ENCODE results near the gene PLEKHA7. TPM values are rescaled to one million over a fixed set of nuclear protein-coding genes. Genes with fewer than 3 reads are reported as not detected.

The PLEKHA7 gene
- total RNA-seq, 1 donor from 2014 or later: 37.5 TPM

DNA sequence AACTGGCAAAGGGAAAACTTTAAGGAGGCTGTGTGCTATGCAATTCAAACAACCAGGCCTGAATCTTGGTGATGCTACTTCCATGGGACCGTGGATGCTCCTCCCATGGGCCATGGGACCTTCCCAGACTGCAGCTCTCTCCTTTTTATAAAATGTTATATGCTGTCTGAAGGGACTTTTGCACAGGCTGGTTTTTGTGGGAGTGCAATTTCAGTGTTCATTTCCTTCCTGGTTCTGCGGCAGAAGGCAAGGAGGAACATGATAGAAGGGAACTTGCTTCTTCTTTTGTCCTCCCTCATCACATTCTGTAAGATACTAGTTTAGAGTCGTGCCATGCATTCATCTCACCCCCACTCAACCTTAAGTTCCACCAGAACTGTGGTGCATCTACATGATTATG, 206.9 kb downstream of the PLEKHA7 start:
- no peak for DNase-seq (ENCODE audit: low read depth)
- TF ChIP-seq, protein P1, sequence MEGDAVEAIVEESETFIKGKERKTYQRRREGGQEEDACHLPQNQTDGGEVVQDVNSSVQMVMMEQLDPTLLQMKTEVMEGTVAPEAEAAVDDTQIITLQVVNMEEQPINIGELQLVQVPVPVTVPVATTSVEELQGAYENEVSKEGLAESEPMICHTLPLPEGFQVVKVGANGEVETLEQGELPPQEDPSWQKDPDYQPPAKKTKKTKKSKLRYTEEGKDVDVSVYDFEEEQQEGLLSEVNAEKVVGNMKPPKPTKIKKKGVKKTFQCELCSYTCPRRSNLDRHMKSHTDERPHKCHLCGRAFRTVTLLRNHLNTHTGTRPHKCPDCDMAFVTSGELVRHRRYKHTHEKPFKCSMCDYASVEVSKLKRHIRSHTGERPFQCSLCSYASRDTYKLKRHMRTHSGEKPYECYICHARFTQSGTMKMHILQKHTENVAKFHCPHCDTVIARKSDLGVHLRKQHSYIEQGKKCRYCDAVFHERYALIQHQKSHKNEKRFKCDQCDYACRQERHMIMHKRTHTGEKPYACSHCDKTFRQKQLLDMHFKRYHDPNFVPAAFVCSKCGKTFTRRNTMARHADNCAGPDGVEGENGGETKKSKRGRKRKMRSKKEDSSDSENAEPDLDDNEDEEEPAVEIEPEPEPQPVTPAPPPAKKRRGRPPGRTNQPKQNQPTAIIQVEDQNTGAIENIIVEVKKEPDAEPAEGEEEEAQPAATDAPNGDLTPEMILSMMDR (conservative IDR thresholded peaks at IDR 0.05; ENCODE audit: low read depth, low read length): no peak
- no peak overlapping the region for H3K4me3 ChIP-seq (ENCODE audit: low read depth, low read length)

GRCh38 chr11:16806791-16807190, 207.4 kb downstream of the PLEKHA7 start:
- DNase-seq (ENCODE audit: low read depth): no peak
- H3K4me3 ChIP-seq (ENCODE audit: low read depth, low read length): no peak overlapping the region
- TF ChIP-seq, protein P1 (conservative IDR thresholded peaks at IDR 0.05; ENCODE audit: low read depth, low read length): no peak

- H3K4me3 ChIP-seq (ENCODE audit: low read depth, low read length): no peak overlapping the region
- no peak for DNase-seq (ENCODE audit: low read depth)
- TF ChIP-seq, protein P1 (conservative IDR thresholded peaks at IDR 0.05; ENCODE audit: low read depth, low read length): no peak
Observed at GRCh38 chr11:16805938-16806337, 208.3 kb downstream of the PLEKHA7 start.

- no peak overlapping the region for H3K4me3 ChIP-seq (ENCODE audit: low read depth, low read length)
- no peak for DNase-seq (ENCODE audit: low read depth)
- TF ChIP-seq, protein P1 (conservative IDR thresholded peaks at IDR 0.05; ENCODE audit: low read depth, low read length): no peak
Observed at GRCh38 chr11:16804104-16804947, 209.9 kb downstream of the PLEKHA7 start.

- TF ChIP-seq, protein P1 (conservative IDR thresholded peaks at IDR 0.05; ENCODE audit: low read depth, low read length): no peak
- DNase-seq (ENCODE audit: low read depth): no peak
Observed at GRCh38 chr11:16801288-16801980, 212.8 kb downstream of the PLEKHA7 start.

DNA sequence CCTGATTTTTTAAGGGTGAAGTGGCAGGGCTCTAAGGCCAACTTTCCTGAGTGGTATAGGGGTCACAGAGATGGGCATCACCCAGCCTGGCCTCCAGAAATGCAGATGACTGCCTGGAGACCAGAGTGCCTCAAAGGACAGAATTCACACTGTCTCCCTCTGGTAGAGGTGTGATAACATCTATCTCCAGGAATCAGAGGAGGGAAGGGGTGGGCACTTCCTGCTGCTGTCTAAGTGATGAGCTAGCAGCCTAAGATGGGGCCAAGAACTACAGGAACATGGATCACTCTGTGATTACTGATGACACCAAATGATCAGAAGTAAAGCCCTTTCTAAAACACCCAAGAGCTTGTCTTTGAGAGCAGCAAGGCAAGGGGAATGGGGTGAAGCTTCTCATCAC, 213.8 kb downstream of the PLEKHA7 start:
- DNase-seq (ENCODE audit: low read depth): no peak
- no peak overlapping the region for H3K4me3 ChIP-seq (ENCODE audit: low read depth, low read length)
- TF ChIP-seq, protein P1 (conservative IDR thresholded peaks at IDR 0.05; ENCODE audit: low read depth, low read length): no peak

More at GRCh38 chr11:16801288-16801980, 212.8 kb downstream of the PLEKHA7 start:
- no peak overlapping the region for H3K4me3 ChIP-seq (ENCODE audit: low read depth, low read length)
